Right lobe of liver (tissue), 6 donors: ENCODE results near the gene STK40. TPM values are rescaled to one million over a fixed set of nuclear protein-coding genes. Genes with fewer than 3 reads are reported as not detected.

Source experiments
- ATAC-seq, 4 donors: fragments of 200-7000 bp; cut with Tn5 transposase; one replicate each; pipeline ENCODE4 v1.9.1; 2020; ENCODE audit warnings: mild to moderate bottlenecking in 4 of 4, moderate library complexity in 4 of 4
- DNase-seq, 3 donors: peaks; one replicate each; pipeline ENCODE4 v3.0.0-alpha.2; 2020
- H3K27ac ChIP-seq, 3 donors: fragments of 200-600 bp; one replicate each; pipeline ENCODE4 v1.8.0; 2022
- H3K27me3 ChIP-seq, 2 donors: fragments of 200-600 bp; one replicate each; pipeline ENCODE4 v1.8.0; 2022
- H3K36me3 ChIP-seq, 4 donors: fragments of 200-600 bp; sonication (generic) in 1 of 4; one replicate each; pipeline versions ENCODE4 v1.5.1 to v1.8.0; 2017 to 2022; ENCODE audit warnings: control low read depth in 1 of 4
- H3K4me1 ChIP-seq, 4 donors: fragments of 200-600 bp; sonication (generic) in 1 of 4; one replicate each; pipeline versions ENCODE4 v1.5.1 to v1.8.0; 2017 to 2022; ENCODE audit warnings: control low read depth in 1 of 4
- H3K4me3 ChIP-seq, 3 donors: fragments of 200-600 bp; one replicate each; pipeline ENCODE4 v1.8.0; 2022
- H3K9me3 ChIP-seq, 4 donors: fragments of 200-600 bp; sonication (generic) in 1 of 4; one replicate each; pipeline versions ENCODE4 v1.5.1 to v1.8.0; 2017 to 2022; ENCODE audit warnings: control low read depth in 1 of 4
- CTCF ChIP-seq, 4 donors: fragments of 200-600 bp in 3 of 4; fragments of 450-650 bp in 1 of 4; IDR thresholded peaks; one replicate each; pipeline versions ENCODE4 v1.5.1 to v1.8.0; 2016 to 2022; ENCODE audit warnings: antibody characterized with exemption in 4 of 4, mild to moderate bottlenecking in 2 of 4
- POLR2A ChIP-seq: fragments of 450-650 bp; IDR thresholded peaks from one replicate; pipeline ENCODE4 v1.6.1; 2017; ENCODE audit warnings: antibody characterized with exemption, mild to moderate bottlenecking
- WGBS: methylation state at CpG from one replicate; pipeline ENCODE4 v1.1.6; 2018; ENCODE audit warnings: low coverage, low lambda C conversion rate; ENCODE audit not compliant: insufficient coverage; ENCODE audit errors: missing lambda C conversion rate; 5-methylcytosine and 5-hydroxymethylcytosine counted together
- intact Hi-C, 2 donors: fragments of 100-400 bp; cut with DNase I; formaldehyde crosslinking; loops; one replicate each; pipeline versions ENCODE4 v1.11.2 to v1.14.1; 2022
- total RNA-seq, 6 experiments: library from RNA; depleted of rRNA in 2 of 6; stranded (reverse); fragments of >200 nt in 2 of 6; fragmentation: NEBNext Ultra II Directional in 3 of 6; extraction: Animal tissue kit (Norgen Biotek cat#: 25700) in 3 of 6; gene quantifications; one replicate each; pipeline versions ENCODE4 v1.1.0 to v1.2.4, GENCODE V29; 2016 to 2023
- donor health status: DM: no; HTN: yes; CAD: no.
- donor health status: DM: no; HTN: no; CAD: no.
- donor health status: DM: no; HTN: no; CAD: no.
- donor health status: DM: no; HTN: yes; CAD: no.
- donor health status: DM: no; HTN: yes; CAD: no.

The STK40 gene
- total RNA-seq, 6 experiments from 2014 or later: 22.7 to 45.5 (median 29.0) TPM

GRCh38 chr1:36411674-36412648 lies 26.2 kb upstream of the STK40 start:
- intact Hi-C loops: no loop called here
- no peaks in the 10 kb centered on the region for H3K36me3 ChIP-seq
- WGBS: 63% methylated on average over 10 of the region's 11 CpGs
- no peak overlapping the region for H3K27ac ChIP-seq
- no peaks in the 10 kb centered on the region for H3K27me3 ChIP-seq
- H3K4me1 ChIP-seq: no peaks in the 10 kb centered on the region
- TF ChIP-seq CTCF (IDR thresholded peaks at IDR 0.05): no peak
- no peak for TF ChIP-seq POLR2A
- no peak overlapping the region for H3K4me3 ChIP-seq
- DNase-seq: no peak
- ATAC-seq: peak in 1 of 4 donors; percentile 34
- H3K9me3 ChIP-seq: no peaks in the 10 kb centered on the region

GRCh38 chr1:36408479-36408878 lies 22.8 kb upstream of the STK40 start:
- DNase-seq (no peak), ATAC-seq (no peak)
- Histone ChIP-seq H3K4me1 (no peaks in the 10 kb centered on the region), H3K27ac (no peak overlapping the region), H3K9me3 (no peaks in the 10 kb centered on the region), H3K36me3 (no peaks in the 10 kb centered on the region), H3K4me3 (no peak overlapping the region), H3K27me3 (no peaks in the 10 kb centered on the region)
- WGBS: 88% methylated on average over 1 of the region's 2 CpGs
- TF ChIP-seq POLR2A (no peak), CTCF (IDR thresholded peaks at IDR 0.05) (no peak)
- intact Hi-C loops: no loop called here

GRCh38 chr1:36406440-36406839 lies 20.7 kb upstream of the STK40 start:
- Histone ChIP-seq H3K36me3 (no peaks in the 10 kb centered on the region), H3K4me1 (no peaks in the 10 kb centered on the region), H3K27ac (no peak overlapping the region), H3K27me3 (no peaks in the 10 kb centered on the region), H3K4me3 (no peak overlapping the region), H3K9me3 (no peaks in the 10 kb centered on the region)
- DNase-seq (no peak), ATAC-seq (no peak)
- WGBS: 70% methylated on average over 1 of the region's 1 CpG
- TF ChIP-seq CTCF (IDR thresholded peaks at IDR 0.05) (no peak), POLR2A (no peak)
- intact Hi-C loops: no loop called here

- TF ChIP-seq POLR2A: no peak
- no peak for TF ChIP-seq CTCF (IDR thresholded peaks at IDR 0.05)
These were observed 16.8 kb upstream of the STK40 start for GRCh38 chr1:36402504-36402890.

More at GRCh38 chr1:36402504-36402890, 16.8 kb upstream of the STK40 start:
- no peaks in the 10 kb centered on the region for H3K36me3 ChIP-seq
- no peak overlapping the region for H3K4me3 ChIP-seq
- no peaks in the 10 kb centered on the region for H3K9me3 ChIP-seq
- 90% methylated on average over 4 of the region's 4 CpGs for WGBS
- H3K27ac ChIP-seq: no peak overlapping the region
- DNase-seq (no peak), ATAC-seq (no peak)
- intact Hi-C loops: no loop called here
- no peaks in the 10 kb centered on the region for H3K27me3 ChIP-seq
- no peaks in the 10 kb centered on the region for H3K4me1 ChIP-seq
